ENCODE measurements around the gene JUNB. TPM values are rescaled to one million over a fixed set of nuclear protein-coding genes. Genes with fewer than 3 reads are reported as not detected.
A peak's percentile ranks its signal among the peaks of the same experiment; 100 is the strongest.

The JUNB gene
- total and polyA plus RNA-seq, 2 of the 13 experiments (the other 11 are each of a cell fraction or from before 2014, with no cell fraction given): 7.7 to 8.2 TPM

DNA sequence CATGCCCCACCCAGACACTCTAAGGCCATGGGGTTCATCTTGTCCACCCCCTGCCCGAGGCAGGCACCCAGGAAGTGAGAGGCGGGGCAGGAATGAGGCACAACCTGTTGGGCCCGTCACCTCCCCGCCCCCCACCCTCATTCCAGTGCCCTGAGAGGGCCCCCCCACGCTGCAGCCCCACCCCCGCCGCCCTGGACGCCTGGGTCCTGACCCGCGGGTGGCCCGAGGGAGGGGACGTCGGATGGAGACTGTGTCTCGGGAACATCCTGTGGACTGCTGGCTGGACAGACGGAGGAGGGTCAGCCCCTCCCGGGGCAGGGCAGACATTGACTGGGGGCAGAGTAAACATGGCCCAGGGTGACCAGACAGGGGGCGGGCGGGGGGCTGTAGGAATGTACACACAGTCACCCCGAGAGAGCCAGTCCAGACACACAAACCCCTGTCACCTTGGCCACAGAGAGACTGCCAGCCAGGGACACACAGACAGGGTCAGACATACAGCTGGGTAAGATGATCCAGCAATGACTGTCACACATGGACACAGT, 7.4 kb upstream of the JUNB start (continued):
- TF ChIP-seq, protein P1, sequence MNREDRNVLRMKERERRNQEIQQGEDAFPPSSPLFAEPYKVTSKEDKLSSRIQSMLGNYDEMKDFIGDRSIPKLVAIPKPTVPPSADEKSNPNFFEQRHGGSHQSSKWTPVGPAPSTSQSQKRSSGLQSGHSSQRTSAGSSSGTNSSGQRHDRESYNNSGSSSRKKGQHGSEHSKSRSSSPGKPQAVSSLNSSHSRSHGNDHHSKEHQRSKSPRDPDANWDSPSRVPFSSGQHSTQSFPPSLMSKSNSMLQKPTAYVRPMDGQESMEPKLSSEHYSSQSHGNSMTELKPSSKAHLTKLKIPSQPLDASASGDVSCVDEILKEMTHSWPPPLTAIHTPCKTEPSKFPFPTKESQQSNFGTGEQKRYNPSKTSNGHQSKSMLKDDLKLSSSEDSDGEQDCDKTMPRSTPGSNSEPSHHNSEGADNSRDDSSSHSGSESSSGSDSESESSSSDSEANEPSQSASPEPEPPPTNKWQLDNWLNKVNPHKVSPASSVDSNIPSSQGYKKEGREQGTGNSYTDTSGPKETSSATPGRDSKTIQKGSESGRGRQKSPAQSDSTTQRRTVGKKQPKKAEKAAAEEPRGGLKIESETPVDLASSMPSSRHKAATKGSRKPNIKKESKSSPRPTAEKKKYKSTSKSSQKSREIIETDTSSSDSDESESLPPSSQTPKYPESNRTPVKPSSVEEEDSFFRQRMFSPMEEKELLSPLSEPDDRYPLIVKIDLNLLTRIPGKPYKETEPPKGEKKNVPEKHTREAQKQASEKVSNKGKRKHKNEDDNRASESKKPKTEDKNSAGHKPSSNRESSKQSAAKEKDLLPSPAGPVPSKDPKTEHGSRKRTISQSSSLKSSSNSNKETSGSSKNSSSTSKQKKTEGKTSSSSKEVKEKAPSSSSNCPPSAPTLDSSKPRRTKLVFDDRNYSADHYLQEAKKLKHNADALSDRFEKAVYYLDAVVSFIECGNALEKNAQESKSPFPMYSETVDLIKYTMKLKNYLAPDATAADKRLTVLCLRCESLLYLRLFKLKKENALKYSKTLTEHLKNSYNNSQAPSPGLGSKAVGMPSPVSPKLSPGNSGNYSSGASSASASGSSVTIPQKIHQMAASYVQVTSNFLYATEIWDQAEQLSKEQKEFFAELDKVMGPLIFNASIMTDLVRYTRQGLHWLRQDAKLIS (CRISPR knock-in tag; IDR thresholded peaks at IDR 0.05): no peak
- TF ChIP-seq, protein P2, sequence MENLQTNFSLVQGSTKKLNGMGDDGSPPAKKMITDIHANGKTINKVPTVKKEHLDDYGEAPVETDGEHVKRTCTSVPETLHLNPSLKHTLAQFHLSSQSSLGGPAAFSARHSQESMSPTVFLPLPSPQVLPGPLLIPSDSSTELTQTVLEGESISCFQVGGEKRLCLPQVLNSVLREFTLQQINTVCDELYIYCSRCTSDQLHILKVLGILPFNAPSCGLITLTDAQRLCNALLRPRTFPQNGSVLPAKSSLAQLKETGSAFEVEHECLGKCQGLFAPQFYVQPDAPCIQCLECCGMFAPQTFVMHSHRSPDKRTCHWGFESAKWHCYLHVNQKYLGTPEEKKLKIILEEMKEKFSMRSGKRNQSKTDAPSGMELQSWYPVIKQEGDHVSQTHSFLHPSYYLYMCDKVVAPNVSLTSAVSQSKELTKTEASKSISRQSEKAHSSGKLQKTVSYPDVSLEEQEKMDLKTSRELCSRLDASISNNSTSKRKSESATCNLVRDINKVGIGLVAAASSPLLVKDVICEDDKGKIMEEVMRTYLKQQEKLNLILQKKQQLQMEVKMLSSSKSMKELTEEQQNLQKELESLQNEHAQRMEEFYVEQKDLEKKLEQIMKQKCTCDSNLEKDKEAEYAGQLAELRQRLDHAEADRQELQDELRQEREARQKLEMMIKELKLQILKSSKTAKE (CRISPR knock-in tag; IDR thresholded peaks at IDR 0.05; ENCODE audit: borderline replicate concordance): peak; percentile 99
- TF ChIP-seq, protein P3, sequence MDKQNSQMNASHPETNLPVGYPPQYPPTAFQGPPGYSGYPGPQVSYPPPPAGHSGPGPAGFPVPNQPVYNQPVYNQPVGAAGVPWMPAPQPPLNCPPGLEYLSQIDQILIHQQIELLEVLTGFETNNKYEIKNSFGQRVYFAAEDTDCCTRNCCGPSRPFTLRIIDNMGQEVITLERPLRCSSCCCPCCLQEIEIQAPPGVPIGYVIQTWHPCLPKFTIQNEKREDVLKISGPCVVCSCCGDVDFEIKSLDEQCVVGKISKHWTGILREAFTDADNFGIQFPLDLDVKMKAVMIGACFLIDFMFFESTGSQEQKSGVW (CRISPR knock-in tag; IDR thresholded peaks at IDR 0.05; ENCODE audit: borderline replicate concordance): no peak
- TF ChIP-seq HOXA9 (CRISPR knock-in tag; IDR thresholded peaks at IDR 0.05; ENCODE audit: borderline replicate concordance) (no peak), SCMH1 (CRISPR knock-in tag; IDR thresholded peaks at IDR 0.05; ENCODE audit: borderline replicate concordance) (no peak), NR2F6 (IDR thresholded peaks at IDR 0.05) (peak; percentile 50), NR2F6 (CRISPR knock-in tag; IDR thresholded peaks at IDR 0.05) (peak; percentile 71), ARHGAP35 (CRISPR knock-in tag; IDR thresholded peaks at IDR 0.05; ENCODE audit: borderline replicate concordance) (no peak), LCORL (IDR thresholded peaks at IDR 0.05) (no peak), LCORL (CRISPR knock-in tag; IDR thresholded peaks at IDR 0.05) (peak; percentile 53; the same call in 1 of the 2 replicates), ZNF446 (CRISPR knock-in tag; IDR thresholded peaks at IDR 0.05) (no peak), ZBTB21 (CRISPR knock-in tag; IDR thresholded peaks at IDR 0.05) (no peak), HMG20A (CRISPR knock-in tag; IDR thresholded peaks at IDR 0.05; ENCODE audit: borderline replicate concordance) (no peak; the same call in 1 of the 2 replicates), YY1 (IDR thresholded peaks at IDR 0.05; ENCODE audit: insufficient read depth, insufficient replicate concordance, low read depth, low read length) (no peak), DMAP1 (CRISPR knock-in tag; IDR thresholded peaks at IDR 0.05) (no peak), ZNF331 (CRISPR knock-in tag; IDR thresholded peaks at IDR 0.05) (no peak), ZNF737 (CRISPR knock-in tag; IDR thresholded peaks at IDR 0.05; ENCODE audit: borderline replicate concordance) (no peak), HNRNPK (IDR thresholded peaks at IDR 0.05; ENCODE audit: low read depth, low read length, poor library complexity, severe bottlenecking) (no peak), CEBPG (CRISPR knock-in tag; IDR thresholded peaks at IDR 0.05) (no peak), JUN (CRISPR knock-in tag; IDR thresholded peaks at IDR 0.05) (no peak), NFKB2 (CRISPR knock-in tag; IDR thresholded peaks at IDR 0.05; ENCODE audit: borderline replicate concordance) (no peak), ARNTL (CRISPR knock-in tag; IDR thresholded peaks at IDR 0.05) (0 out of 2 replicates have a peak, but pooled peaks have one; percentile 40)
- TF ChIP-seq, protein P4, sequence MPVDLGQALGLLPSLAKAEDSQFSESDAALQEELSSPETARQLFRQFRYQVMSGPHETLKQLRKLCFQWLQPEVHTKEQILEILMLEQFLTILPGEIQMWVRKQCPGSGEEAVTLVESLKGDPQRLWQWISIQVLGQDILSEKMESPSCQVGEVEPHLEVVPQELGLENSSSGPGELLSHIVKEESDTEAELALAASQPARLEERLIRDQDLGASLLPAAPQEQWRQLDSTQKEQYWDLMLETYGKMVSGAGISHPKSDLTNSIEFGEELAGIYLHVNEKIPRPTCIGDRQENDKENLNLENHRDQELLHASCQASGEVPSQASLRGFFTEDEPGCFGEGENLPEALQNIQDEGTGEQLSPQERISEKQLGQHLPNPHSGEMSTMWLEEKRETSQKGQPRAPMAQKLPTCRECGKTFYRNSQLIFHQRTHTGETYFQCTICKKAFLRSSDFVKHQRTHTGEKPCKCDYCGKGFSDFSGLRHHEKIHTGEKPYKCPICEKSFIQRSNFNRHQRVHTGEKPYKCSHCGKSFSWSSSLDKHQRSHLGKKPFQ (CRISPR knock-in tag; IDR thresholded peaks at IDR 0.05; ENCODE audit: insufficient replicate concordance): peak; percentile 75

Data from HepG2 (cell line).